ENCODE results near the gene TOGARAM1.

TOGARAM1 gene

DNA sequence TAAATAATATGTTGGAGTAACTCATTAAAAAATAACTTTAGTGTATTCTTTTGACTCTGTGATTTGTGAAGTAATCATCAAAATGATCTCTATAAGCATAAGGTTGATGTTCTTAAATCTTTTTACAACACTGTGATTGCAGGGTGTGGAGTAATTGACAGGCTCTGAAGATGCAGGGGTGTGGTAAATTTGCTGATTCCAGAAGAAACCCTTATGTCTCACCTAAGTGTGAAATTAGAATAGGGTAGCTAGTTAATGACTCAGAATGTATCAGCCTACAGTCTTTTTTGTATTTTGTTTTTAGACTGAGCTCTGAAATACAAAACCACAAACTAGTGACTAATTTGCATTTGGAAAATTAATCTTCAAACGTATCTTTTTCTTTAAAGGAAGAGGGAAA, 127.8 kb downstream of the TOGARAM1 start:
- DNase-seq (ENCODE audit: low read depth in 2 of 3, low spot score in 2 of 3) = no peak

DNA sequence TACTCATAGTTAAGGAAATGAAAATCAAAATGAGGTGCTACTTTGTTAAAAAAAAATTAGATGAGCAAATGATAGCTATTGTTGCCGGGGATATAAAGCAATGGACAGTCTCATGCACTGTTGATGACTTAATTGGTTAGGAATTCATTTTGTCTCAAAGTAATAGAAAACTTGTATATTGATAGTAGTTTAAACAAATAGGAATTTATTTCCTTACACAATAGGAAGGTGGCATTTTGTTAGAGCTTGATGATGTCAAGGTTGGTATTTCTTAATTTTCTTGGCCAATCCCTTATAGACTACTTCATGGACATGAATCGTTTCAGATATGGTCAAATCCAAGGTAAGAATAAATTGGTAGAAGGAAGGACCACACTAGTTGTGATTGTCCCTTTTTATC, 129.7 kb downstream of the TOGARAM1 start:
- no peak for DNase-seq (ENCODE audit: low read depth in 2 of 3, low spot score in 2 of 3)

- DNase-seq (ENCODE audit: low read depth in 2 of 3, low spot score in 2 of 3) = no peak
These were observed 132.3 kb downstream of the TOGARAM1 start for GRCh38 chr14:45094275-45094674.

- no peak for DNase-seq (ENCODE audit: low read depth in 2 of 3, low spot score in 2 of 3)
These were observed 133.2 kb downstream of the TOGARAM1 start for GRCh38 chr14:45095143-45095542.

DNA sequence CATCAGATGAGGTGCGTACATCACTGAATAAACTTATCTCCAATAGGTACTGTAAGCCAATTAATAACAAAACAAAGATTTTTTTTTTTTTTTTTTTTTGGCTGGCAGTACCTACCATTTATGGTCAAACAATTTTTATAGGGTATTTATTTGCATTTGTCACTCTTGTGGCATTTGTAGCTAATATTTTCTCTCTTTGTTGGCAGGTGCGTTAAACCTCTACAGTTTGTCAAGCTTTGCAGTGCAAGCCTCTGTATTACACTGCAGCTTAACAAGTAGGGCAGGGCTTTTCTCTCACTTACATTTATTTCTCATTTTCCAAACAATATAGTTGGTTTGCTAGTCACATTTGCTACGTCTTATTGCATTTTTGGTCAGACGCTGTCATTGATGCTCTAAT, 134.2 kb downstream of the TOGARAM1 start:
- no peak for DNase-seq (ENCODE audit: low read depth in 2 of 3, low spot score in 2 of 3)

- no peak for DNase-seq (ENCODE audit: low read depth in 2 of 3, low spot score in 2 of 3)
These were observed 141.8 kb downstream of the TOGARAM1 start for GRCh38 chr14:45103806-45104205.

DNA sequence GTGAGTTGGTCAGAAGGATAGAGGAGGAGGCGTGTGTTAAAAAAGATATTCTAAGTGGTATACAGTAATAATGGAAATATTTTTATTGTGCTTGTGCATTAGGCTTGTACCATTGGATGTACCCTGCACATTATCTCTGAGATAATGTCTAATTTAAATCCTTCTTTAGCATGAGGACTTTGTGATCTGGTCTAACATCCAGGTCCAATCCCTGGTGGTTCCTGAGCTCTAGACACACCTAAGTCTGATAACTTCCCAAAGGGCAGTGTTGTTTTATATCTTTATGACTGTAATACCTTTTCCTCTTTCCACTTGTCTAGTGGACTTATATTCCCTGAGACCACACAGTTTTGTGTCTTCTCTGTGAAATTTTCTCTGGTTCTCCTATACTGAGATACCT, 142.6 kb downstream of the TOGARAM1 start:
- DNase-seq (ENCODE audit: low read depth in 2 of 3, low spot score in 2 of 3) = no peak

DNA sequence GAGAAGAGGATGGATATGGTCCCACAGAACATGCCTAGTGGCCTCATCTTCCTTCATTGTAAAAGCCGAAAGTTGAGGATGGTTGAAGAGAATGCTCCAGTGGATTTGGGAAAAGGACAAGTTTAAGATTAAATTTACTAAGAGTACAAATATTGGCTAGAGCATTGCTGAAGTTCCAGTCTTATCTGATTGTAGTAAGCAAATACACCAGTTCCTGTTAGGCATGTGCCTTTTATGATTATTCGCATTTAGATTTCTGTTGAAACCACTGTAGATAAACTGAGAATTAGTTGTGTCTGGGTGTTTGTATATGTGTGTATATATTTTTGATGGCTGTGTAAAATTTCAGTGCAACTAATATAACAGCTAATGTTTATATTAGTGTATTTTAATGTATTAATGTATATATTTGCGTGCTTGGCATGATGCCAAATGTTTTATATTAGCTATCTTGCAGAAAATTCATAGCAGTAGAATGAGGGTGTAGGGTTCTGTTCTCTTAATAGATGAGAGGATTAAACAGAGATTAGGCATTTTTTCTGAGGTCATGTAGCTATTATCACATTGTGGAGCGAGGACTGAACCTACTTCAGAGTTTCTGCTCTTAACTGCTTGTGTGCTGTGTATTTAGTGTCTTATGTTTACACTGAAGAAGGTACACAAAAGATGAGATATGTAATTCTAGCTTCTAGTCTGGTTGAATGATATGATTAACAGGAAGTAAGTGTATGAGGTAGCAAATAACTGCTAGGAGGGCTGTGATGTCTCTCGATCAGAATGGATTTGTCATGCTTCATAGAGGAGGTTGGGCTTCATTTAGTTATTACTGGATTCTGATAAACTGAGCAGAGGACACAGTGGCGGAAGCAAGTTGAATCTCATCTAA, 151.1 kb downstream of the TOGARAM1 start:
- DNase-seq (ENCODE audit: low read depth in 2 of 3, low spot score in 2 of 3) = no peak

DNA sequence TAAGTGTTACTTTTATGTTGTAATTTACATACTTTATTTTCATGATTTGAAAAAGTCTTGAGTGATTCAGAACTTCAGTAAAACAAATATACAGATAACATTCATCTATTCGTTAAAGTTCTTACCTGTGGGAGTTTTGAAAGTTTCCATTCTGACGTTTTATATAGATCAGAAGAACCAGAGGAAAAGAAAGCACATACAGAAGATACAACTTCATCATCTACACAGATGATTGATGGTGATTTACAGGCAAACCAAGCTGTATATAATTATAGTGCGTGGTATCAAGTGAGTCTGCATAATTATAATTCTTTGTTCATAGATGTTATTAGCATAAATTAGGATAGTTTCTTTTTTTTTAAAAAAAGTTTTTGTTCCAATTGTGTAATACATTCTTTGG, 152.3 kb downstream of the TOGARAM1 start:
- DNase-seq (ENCODE audit: low read depth in 2 of 3, low spot score in 2 of 3) = no peak

DNA sequence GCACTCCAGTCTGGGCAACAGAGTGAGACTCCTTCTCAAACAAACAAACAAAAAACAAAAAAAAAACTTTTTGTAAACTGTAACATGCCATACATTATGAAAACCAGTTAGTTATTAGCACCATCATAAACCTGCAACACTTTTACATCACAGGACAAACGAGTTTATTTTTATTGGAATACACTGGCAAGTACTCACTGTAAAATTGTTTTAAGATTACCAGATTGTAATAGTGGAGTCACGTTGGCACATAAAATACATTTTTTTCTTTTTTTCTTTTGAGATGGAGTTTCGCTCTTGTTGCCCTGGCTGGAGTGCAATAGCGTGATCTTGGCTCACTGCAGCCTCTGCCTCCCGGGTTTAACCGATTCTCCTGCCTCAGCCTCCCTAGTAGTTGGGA, 156.6 kb downstream of the TOGARAM1 start:
- DNase-seq (ENCODE audit: low read depth in 2 of 3, low spot score in 2 of 3) = no peak

DNA sequence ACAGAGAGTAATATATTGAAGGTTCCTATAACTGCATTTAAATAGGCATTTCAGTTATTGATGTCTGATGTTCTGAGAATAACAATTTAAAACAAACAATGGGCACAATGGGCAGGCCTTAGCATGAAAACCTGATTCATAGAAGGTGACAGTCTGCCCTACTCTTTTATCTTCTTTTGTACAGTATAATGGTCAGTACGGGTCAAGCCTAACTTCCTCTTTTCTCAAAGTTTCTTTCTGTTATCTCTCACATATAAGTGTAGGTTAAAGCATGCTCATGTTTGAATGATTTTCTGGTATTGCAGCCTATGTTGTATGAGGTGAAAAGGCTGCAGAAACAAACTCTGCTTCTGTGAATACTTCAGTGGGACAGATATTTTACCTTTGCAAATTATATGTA, 158.1 kb downstream of the TOGARAM1 start:
- no peak for DNase-seq (ENCODE audit: low read depth in 2 of 3, low spot score in 2 of 3)

DNA sequence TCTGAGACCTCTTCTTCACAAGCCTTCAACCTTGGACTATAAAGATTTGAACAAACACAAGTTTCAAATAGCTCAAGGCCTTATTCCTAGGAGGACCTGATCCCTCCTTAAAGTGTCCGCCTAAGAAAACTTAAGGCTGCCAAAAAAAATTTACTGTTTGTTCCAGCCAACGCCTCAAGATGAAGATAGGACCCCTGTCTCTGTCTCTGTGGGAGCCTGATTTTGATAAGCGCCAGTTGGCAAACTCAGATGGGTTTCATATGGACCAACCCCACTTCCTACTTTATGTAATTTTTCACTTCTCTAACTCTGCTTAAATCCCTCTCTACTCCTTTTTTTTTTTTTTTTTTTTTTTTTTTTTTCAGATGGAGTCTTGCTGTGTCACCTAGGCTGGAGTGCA, 161.3 kb downstream of the TOGARAM1 start:
- DNase-seq (ENCODE audit: low read depth in 2 of 3, low spot score in 2 of 3) = no peak

Measured in activated CD8-positive, alpha-beta memory T cell treated with anti-CD3 and anti-CD28 coated beads for 48 hours (primary cell).